NCI-H748 (cell line): ENCODE data around the gene MCTP2.
A peak's percentile ranks its signal among the peaks of the same experiment; 100 is the strongest.

Experiments
- DNase-seq: peaks from one replicate; lab custom pipeline; 2025; ENCODE audit not compliant: unreplicated experiment; lab: John Stamatoyannopoulos, UW

MCTP2 gene, protein sequence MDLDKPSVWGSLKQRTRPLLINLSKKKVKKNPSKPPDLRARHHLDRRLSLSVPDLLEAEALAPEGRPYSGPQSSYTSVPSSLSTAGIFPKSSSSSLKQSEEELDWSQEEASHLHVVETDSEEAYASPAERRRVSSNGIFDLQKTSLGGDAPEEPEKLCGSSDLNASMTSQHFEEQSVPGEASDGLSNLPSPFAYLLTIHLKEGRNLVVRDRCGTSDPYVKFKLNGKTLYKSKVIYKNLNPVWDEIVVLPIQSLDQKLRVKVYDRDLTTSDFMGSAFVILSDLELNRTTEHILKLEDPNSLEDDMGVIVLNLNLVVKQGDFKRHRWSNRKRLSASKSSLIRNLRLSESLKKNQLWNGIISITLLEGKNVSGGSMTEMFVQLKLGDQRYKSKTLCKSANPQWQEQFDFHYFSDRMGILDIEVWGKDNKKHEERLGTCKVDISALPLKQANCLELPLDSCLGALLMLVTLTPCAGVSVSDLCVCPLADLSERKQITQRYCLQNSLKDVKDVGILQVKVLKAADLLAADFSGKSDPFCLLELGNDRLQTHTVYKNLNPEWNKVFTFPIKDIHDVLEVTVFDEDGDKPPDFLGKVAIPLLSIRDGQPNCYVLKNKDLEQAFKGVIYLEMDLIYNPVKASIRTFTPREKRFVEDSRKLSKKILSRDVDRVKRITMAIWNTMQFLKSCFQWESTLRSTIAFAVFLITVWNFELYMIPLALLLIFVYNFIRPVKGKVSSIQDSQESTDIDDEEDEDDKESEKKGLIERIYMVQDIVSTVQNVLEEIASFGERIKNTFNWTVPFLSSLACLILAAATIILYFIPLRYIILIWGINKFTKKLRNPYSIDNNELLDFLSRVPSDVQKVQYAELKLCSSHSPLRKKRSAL

DNA sequence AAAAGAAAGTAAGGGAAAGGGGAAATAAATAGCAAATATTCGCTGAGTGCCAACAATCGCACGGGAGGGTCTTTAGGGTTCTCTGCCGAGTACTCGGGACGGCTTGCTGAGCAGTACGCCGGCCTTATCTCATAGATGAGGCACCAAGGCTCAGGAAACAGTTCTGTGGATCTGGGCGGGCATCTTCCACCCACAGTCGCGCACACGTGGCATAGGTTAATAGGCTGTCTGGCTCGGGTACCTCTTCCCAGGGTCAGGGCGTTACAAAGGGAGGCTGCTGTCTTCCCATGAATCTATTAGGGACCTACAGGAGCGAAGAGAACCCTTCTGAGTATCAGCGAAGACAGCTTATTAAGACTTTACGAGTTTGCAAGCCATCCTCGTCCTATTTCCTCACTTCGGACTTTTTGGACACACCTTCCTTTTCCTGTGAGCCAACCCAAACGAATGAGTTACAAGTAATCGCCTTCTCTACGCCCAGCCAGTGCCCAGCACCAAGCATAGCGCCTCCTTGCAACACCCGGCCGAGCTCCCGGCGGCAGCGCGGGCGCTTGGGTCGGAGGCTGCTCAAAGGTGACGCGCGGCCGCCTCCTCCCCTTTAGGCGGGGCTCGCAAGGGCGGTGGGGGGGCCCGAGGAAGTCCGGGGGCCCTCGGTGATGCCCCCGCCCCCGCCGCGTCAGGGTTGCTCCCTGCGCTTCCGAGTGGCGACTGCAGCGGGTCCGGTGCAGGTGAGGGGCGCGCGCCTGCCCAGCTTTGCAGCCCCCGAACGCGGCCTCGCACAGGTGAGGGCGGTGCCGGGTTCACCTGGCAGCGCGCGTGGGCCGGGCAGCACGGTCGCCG is at the start of gene MCTP2:
Gene MCTP2, plus strand, starts transcription at position 679 of the 840 bp plus-strand sequence. CDS start 66,705 bp downstream, outside the sequence.
- DNase-seq = peak; percentile 84

DNA sequence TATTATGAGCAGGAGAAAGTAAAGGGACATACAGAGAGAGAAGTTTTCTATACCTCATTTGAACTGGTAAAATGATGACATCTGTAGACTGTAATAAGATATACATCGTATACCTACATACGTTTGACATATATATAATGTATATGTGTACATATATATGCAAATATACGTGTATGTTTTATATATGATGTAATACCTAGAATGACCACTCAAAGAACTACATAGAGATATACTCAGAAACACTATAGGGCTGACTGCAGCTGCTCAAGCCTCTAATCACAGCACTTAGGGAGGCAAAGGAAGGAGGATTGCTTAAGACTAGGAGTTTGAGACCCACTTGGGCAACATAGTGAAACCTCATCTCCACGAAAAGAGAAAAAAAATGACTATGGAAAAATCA is 48.5 kb upstream of the MCTP2 start:
- no peak for DNase-seq

DNA sequence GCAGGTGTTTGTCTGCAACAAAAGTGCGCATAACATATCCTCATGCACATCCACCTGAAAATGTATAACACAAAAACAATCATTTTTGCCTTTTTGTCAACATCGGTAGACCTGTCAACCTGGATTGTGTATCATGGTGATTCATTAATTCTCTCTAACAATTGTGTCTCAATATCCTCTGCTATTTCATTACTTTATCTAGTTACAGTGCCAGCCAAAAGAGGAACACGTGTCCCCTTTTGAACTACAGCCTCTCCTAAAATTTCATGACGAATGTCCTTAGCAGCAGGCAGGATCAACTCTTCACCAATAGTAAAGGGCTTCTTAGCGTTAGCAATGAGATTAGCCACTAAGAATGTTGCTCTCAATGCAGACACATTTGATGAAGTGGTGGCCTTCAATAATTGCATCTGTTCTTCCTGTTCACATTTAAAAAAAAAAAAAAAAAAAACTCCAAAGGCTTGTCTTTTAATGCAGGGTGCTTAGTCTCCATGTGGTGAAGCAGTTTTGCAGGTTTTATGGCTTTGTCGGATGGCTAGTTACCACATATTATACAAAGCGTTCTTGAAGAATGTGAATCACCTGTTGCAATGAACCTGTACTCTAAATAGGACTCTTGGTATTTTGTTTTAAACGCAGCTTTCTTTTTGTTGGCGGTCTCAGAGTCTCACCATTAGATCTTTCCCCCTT is 45.7 kb upstream of the MCTP2 start:
- DNase-seq = no peak

DNA sequence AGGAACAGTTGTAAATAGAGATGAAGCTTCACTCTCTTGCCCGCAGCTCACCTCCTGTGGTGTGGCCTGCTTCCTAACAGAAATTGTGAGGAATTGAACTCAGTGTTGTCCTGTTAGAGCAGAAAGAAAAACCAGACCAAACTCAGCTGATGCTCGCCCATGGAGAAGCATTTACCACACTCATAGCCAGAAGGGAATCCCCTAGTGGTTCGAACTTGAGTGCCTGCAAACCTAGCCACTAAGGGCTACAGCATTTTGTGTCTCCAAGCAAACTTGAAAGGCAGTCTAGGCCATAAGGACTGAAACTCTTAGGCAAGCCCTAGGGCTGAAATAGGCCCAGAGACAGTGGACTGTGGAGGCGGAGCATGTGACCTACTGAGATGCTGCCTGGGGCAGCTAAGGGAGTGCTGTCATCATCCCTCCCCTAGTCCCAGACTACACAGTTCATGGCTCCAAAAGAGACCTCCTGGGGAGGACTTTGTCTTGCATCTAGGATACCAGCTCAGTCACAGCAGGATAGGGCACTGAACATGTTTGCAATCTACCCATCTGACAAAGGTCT is 44.5 kb upstream of the MCTP2 start:
- no peak for DNase-seq

DNA sequence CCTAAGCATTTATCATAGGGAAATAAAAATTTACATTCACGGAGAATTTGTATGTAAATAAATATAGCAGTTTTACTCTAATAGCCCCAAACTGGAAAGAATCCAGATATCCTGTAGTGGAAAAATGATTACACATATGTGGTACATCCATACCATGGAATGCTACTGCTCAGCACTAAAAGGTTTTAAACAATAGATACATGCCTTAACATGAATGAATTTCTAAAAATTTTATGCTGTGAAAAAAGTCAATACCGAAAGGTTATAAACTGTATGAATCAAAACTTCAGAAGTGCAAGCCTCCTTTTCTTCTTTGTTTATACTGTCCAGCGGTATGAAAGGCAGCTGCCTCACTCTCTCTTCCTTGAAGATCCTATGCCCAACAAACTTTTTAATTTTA is 37.5 kb upstream of the MCTP2 start:
- no peak for DNase-seq

DNA sequence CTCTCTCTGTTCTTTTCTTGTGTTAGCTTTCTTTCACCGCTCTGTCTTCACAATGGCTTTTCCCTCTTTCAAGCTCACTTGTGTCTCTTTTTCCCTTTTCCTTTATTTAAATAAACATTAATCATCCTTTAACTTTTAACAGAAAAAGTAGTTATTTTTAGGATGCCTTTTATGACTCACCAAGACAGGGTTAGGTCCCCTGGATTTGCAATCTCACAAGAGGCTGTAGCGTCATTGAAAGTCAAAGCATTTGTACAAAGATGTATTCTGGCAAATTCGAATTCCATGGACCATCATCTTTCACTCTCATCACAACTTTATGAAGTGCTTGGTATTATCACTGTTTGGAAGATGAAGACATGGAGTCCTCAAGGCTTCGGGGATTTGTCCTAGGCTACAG is 34.8 kb upstream of the MCTP2 start:
- DNase-seq = no peak

DNA sequence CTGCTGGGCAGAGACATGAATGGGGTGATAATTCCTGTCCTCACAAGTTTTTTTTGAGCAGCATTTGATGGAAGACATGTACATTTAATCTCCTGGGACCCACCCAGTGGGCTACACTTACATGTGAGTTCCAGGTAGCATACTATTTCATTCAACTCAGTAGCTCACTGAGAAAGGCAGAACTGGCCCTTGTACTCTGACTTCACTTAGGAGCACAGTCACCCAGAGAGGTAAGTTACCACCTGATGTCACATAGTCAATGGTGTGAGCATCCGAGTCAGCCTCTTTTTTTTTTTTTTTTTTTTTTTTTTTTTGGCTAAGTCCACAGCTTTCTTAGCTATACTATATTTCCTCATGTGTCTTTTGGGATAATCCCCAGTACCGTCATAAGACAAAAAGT is 32.7 kb upstream of the MCTP2 start:
- no peak for DNase-seq

DNA sequence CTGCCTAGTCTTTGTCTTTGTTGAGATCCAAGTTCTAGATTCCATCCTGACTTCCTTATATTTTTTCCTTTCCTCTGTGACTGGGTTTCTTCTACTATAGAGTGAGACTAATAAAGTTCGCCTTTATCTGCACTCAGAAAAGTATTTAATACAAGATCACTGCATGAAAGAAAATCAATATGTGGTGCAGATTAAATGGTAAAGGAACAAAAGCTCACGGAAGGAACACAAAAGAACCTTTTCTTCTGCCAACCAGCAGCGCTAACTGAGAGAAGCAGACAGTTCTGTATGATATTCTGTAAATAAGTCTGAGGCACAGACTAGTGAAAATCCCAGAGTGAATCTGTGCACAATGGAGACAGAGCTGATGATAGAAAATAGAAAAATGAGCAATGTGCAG is 31.6 kb upstream of the MCTP2 start:
- no peak for DNase-seq

DNA sequence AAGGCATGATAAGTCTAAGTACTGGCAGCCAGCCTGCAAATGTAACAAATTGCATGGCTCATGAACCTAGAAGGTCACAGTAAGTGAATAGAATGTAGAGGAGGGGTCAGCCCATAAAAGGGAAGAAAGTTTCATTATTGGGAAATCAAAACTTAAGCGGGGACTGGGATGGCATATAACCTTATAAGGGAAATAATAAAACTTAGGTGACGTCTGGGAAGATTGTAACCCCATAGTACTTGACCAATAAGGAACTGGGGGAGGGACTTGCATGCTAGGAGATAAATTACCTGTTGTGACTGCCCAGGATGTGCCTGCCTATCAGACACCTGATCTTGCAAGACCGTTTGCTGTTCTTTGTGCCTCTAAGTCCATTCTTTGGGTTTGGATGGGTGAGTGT is 28.1 kb upstream of the MCTP2 start:
- DNase-seq = no peak

DNA sequence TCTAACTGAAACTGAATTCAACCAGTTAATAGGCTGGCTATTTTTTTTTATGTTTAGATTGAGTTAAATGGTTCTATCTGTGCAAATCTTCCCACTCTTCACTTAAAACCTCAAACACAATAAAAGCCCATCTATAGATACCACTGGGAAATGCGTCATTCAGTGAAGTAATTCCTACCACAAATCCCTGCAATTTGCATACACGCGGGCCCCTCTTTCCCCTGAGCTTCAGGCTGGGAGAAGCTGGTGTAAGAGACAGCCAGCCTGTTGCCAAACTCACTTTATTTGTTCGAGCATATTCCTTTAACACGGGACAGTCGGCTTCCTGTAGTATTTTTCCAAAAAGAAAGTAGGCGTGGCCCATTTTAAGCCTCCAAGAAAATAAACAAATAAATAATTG is 26.0 kb upstream of the MCTP2 start:
- DNase-seq = no peak

DNA sequence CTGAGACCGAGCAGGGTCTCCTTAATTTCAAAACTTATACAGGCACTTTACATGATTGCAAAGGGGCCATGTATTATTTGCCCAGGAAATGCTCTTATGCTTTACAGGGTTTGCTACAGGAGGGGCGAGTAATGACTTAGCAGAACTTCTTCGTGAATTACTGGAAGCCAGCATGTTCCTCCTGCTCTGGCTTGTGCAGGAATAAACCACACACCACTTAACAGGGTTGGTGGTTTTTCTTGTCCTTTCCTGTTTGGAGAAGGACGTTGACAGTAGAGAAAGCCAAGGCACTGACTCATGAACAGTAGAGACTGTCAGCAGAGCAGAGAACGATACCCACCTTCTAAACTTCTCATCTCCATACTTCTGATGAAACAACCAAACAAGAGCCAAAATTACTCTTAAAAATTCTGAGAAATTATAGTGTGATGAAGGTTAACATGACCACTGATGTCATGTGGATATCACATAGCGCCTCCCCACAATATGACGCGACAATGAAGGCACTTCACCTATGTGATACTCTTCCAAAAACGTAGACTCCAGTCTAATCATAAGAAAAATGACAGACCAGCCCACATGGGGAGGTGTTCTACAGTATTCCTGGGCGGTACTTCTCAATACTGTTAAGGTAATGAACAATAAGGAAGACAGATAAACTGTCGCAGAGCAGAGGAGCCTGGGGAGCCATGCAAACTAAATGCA is 24.7 kb upstream of the MCTP2 start:
- DNase-seq = no peak

DNA sequence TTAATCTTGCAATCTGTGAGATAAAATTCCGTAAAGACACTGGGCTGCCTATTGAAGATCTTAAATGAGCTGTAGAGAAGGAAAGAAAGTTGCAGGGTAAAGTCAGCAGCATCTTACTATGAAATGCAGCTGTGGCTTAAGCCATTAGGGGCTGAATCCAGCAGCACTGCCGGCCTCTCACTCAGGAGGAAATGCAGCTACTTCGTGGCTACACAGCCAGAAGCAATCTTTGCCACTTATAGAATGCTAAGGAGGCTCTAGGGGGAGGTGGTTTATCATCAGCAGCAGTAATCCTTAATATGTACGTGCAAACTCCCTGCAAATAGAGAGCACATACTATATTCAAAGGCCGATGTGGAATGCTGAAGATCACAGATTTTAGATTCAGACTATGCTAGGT is 19.1 kb upstream of the MCTP2 start:
- DNase-seq = no peak

DNA sequence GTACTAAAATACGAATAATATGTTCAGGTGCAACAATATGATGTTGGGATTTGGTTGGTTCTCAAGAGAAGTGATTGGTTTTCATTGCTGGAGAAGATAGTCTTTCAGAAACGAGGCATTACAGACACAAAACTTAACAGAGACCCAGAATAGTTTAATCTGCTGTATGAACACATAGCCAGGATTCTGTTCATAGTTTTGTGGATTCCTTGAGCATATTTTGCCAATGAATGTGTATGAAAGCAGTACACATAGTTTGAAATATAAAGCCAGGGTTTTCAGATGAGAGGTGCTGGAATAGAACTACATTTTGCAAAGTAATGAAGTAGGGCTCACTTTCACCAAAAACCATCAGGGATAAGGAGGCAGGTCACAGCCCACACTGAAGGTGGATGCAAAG is 5.7 kb upstream of the MCTP2 start:
- DNase-seq = no peak

DNA sequence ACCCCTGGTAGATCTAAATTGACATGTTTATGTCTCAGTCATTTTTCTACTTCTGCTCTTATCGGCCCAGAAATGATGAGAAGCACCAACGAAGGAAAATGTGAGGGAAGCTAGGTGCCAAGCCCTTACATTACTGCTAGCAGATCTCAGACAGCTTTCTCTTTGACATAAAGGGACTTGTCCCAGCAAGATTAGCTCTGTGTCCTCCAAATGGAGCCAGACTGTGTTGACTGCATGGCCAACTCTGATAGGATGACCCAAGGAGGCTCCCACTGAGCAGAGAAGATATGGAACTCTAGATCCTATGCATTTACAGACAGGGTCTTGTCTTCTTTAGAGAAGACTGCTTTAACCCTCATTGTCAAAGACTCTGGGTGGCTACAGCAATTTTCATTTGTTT is 2.8 kb upstream of the MCTP2 start:
- DNase-seq = peak; percentile 38

DNA sequence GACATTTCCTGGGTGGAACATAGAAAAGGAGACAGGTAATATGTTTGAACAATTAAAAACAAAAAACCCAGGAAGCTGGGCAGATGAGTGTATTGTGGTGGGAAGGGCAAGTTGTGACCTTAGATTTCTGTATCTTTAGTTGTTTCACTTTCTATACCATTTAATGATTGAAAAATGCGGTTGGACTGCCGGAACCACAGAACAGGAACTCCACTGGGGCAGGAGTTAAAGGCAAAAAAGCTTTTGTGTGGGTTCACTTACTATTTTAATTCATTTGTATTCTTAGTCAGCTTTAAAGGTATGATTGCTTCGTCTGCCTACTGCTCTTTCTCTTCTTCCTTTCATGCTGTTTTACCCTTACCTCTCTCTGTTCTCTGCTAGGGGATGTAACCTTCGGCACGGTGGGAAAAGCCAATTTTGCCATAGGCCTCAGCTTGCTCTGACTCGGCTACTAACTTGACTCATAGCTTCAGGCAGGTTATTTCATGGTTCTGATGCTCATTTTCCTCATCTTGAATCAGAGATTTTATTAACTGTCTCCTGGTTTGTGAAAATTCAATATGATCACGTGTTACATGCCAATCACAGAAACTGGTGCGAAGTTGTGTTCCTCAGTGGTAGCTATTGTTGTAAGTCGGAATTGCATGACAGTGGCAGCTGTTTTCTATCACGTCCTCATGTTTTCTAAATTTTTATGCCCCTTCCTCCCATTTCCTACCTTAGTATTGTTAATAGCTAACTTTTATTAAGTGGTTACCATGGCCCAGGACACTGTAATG is 1.6 kb upstream of the MCTP2 start:
- DNase-seq = no peak

DNA sequence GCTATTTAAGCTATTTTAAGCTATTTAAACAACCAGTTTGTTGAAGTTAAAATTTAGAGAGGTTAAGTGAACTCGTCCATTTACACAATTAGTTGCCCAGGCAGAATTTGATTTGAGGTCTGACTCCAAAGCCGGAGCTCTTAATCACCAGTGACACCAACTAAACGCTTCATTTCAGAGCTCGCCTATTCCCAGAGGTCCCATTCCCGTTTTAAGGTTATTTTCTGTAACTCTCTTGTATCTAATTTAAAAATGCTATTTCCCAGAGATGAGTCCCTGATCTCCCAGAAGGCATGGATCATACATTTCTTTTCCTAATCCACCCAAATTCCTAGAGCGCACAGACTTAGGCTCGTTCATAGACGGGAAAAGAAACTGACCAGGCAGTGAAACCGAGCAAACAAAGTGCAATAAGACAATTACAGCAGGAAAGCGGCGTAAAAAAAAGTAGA is 904 bp upstream of the MCTP2 start:
- no peak for DNase-seq

DNA sequence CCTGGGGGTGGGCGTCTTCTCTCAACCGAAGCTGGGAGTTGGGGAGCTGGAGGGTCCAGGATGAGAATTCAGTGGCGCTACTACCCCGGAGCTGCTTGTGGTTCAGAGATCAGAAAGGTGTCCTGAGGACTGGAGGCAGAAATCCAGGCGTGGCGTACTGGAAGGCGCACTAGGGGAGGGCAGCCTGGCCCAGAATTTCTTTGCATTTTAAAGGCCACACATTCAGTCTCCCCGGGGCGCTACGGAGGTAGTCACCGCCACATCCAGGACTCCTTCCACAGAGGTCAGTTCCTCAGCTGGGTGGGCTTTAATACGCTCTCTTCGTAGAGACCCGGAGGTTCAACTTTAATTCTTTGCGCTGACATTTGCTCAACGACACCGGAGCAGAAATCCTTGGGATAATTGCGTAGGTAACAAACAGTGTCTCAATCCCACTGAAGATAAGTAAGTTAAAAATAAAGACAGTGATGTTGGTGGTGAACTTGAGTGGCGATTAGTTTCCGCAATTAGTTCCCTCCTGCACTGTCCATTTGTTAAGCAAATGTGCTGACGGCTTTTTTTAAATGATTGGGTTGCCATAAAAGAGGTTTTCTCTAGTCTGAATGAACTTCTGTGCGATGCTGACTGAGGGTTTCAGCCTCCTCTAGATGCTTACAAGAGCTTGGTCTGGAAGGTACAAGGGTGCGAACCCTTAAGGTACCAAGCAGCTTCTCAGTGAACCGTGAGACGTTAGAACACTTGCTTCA is 535 bp downstream of the MCTP2 start:
- DNase-seq = peak; percentile 69

DNA sequence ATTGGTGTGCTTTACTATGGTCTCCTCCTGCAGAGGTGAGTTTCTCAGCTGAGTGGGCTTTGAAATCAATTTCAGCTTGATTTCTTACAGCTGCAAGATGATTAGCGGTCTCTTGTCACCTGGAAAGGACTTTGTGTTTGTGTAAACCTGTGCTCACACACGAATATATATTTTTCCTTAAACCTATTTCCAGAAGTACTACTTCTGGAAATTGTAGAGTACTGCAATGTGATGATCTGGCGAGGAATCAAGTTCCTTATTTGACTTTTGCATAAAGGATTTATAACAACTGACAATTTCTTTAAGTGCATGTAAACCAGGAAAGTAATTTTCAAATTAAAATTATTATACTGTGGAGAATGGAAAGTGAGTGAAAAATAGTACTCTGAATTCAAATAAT is 2.1 kb downstream of the MCTP2 start:
- no peak for DNase-seq
